ENCODE measurements around the gene PIK3R2.
A peak's percentile ranks its signal among the peaks of the same experiment; 100 is the strongest.

The PIK3R2 gene

GRCh38 chr19:18126097-18126496, 26.9 kb upstream of the PIK3R2 start:
- no peak for DNase-seq

- DNase-seq: peak; percentile 34
Observed at GRCh38 chr19:18128044-18128443, 24.9 kb upstream of the PIK3R2 start.

GRCh38 chr19:18128805-18129204, 24.2 kb upstream of the PIK3R2 start:
- no peak for DNase-seq

GRCh38 chr19:18130523-18131242, 22.3 kb upstream of the PIK3R2 start:
- DNase-seq: no peak

GRCh38 chr19:18131841-18132596, 20.9 kb upstream of the PIK3R2 start:
- DNase-seq: no peak

GRCh38 chr19:18135712-18136584, 17.0 kb upstream of the PIK3R2 start:
- DNase-seq: no peak

GRCh38 chr19:18137242-18137641, 15.7 kb upstream of the PIK3R2 start:
- DNase-seq: no peak

GRCh38 chr19:18137657-18138339, 15.2 kb upstream of the PIK3R2 start:
- no peak for DNase-seq

GRCh38 chr19:18140473-18140872, 12.5 kb upstream of the PIK3R2 start:
- DNase-seq: no peak

- DNase-seq: no peak
Observed at GRCh38 chr19:18141031-18141430, 11.9 kb upstream of the PIK3R2 start.

- DNase-seq: no peak
Observed at GRCh38 chr19:18143902-18144301, 9.1 kb upstream of the PIK3R2 start.

- no peak for DNase-seq
Observed at GRCh38 chr19:18144361-18144760, 8.6 kb upstream of the PIK3R2 start.

GRCh38 chr19:18144906-18145305, 8.1 kb upstream of the PIK3R2 start:
- no peak for DNase-seq

- DNase-seq: no peak
Observed at GRCh38 chr19:18145391-18145999, 7.5 kb upstream of the PIK3R2 start.

GRCh38 chr19:18147396-18147795, 5.6 kb upstream of the PIK3R2 start:
- no peak for DNase-seq

GRCh38 chr19:18149596-18149975, 3.4 kb upstream of the PIK3R2 start:
- DNase-seq: no peak

- no peak for DNase-seq
Observed at GRCh38 chr19:18150776-18151624, 2.0 kb upstream of the PIK3R2 start.

- DNase-seq: peak; percentile 98
Observed at GRCh38 chr19:18152442-18152816, 534 bp upstream of the PIK3R2 start.

- no peak for DNase-seq
Observed at GRCh38 chr19:18153556-18154134, 682 bp downstream of the PIK3R2 start.

- no peak for DNase-seq
Observed at GRCh38 chr19:18155095-18156087, 2.4 kb downstream of the PIK3R2 start.
